NCI-H1092 (cell line): ENCODE results near the gene COL9A3.

Source experiments
- DNase-seq: peaks from one replicate; lab custom pipeline; 2025; lab: John Stamatoyannopoulos, UW

COL9A3 gene

GRCh38 chr20:62778601-62779416 lies 38.0 kb upstream of the COL9A3 start:
- no peak for DNase-seq

GRCh38 chr20:62779417-62779685 lies 37.5 kb upstream of the COL9A3 start:
- no peak for DNase-seq

GRCh38 chr20:62780204-62780603 lies 36.6 kb upstream of the COL9A3 start:
- DNase-seq = no peak

- no peak for DNase-seq
These were observed 36.2 kb upstream of the COL9A3 start for GRCh38 chr20:62780696-62781095.

- no peak for DNase-seq
These were observed 34.5 kb upstream of the COL9A3 start for GRCh38 chr20:62782149-62782892.

- DNase-seq = no peak
These were observed 34.0 kb upstream of the COL9A3 start for GRCh38 chr20:62782893-62783278.

GRCh38 chr20:62784497-62784896 lies 32.4 kb upstream of the COL9A3 start:
- no peak for DNase-seq

- DNase-seq = no peak
These were observed 31.5 kb upstream of the COL9A3 start for GRCh38 chr20:62785393-62785792.

GRCh38 chr20:62786157-62786556 lies 30.7 kb upstream of the COL9A3 start:
- DNase-seq = no peak

GRCh38 chr20:62787321-62787720 lies 29.5 kb upstream of the COL9A3 start:
- no peak for DNase-seq

GRCh38 chr20:62787866-62788265 lies 29.0 kb upstream of the COL9A3 start:
- DNase-seq = no peak

GRCh38 chr20:62788607-62789006 lies 28.2 kb upstream of the COL9A3 start:
- DNase-seq = no peak

- no peak for DNase-seq
These were observed 26.8 kb upstream of the COL9A3 start for GRCh38 chr20:62790075-62790474.

GRCh38 chr20:62791301-62792181 lies 25.3 kb upstream of the COL9A3 start:
- DNase-seq = peak; percentile 85

GRCh38 chr20:62792182-62792939 lies 24.5 kb upstream of the COL9A3 start:
- DNase-seq = no peak

GRCh38 chr20:62792940-62793756 lies 23.7 kb upstream of the COL9A3 start:
- no peak for DNase-seq

GRCh38 chr20:62793757-62794006 lies 23.2 kb upstream of the COL9A3 start:
- DNase-seq = no peak

- DNase-seq = peak; percentile 91
These were observed 22.7 kb upstream of the COL9A3 start for GRCh38 chr20:62794007-62794724.

GRCh38 chr20:62795023-62795761 lies 21.7 kb upstream of the COL9A3 start:
- DNase-seq = peak; percentile 62
